Measurements from ENCODE around the gene AMFR.

- TF ChIP-seq GATA2 (IDR thresholded peaks at IDR 0.05; ENCODE audit: low read depth, low read length) (no peak), GATA3 (IDR thresholded peaks at IDR 0.05; ENCODE audit: low read depth, low read length) (no peak)
These were observed 44.9 kb upstream of the AMFR start for GRCh38 chr16:56470232-56470631.
